Bone marrow (tissue), 2 donors: ENCODE measurements around the gene MT1M.
A peak's percentile ranks its signal among the peaks of the same experiment; 100 is the strongest.
"Not testable (repeated sequence)": the region's sequence is repeated elsewhere in the genome, so short reads cannot be mapped to it uniquely, and the experiment has no call there.

Experiments
- DNase-seq, 2 donors: peaks; one replicate each; lab custom pipeline; 2025; lab: John Stamatoyannopoulos, UW

MT1M gene

DNA sequence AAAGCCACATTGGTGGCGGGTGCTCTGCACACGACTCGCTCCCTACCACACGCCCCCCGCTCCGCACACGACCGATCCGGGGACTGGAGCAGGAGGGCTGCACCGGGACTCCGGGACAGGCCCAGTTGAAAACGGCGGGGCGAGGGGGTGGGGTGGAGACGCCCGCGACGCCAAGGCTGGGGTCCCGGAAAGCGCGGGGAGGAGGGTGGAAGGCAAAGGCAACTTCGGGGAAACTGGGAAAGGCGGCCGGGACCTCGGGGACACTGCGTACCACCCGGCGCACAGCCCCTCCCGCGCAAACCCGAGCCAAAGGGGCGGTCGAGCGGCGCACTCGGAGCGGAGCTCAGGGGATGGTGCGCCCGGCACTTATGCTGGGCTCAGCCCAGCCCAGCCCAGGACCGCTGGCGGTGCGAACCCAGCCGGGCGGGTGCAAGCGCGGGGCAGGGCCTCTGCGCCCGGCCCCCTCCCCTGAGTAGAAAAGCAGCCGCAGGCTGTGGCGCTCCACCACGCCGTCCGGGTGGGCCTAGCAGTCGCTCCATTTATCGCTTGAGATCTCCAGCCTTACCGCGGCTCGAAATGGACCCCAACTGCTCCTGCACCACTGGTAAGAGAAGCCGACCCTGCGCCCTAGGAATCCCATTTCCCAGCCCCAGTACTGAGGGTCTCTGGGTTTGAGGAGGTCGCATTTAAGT is at the start of gene MT1M:
MT1M (plus strand) TSS at position 504 of the 692 bp plus-strand sequence; CDS start at position 577, 73 bp downstream.
- DNase-seq = no peak

DNA sequence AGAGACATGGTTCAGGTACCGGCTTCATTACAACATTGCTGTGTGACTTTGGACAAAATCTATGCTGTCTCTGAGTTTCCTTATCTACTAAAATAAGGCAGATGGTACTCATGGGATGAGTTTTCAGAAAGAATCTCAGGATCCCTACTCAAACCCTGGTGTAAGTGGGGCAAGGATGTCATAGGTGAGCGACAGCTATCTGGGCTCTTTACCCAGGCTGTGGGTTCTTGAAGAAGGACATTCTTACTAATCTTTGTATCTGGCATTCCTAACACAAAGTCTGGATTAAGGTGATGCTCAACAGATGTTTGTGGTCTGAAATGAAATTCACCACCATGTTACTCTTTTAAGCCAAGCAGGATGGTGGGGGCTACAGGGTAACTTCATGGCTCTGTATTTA is 49.5 kb upstream of the MT1M start:
- not testable (repeated sequence) for DNase-seq

DNA sequence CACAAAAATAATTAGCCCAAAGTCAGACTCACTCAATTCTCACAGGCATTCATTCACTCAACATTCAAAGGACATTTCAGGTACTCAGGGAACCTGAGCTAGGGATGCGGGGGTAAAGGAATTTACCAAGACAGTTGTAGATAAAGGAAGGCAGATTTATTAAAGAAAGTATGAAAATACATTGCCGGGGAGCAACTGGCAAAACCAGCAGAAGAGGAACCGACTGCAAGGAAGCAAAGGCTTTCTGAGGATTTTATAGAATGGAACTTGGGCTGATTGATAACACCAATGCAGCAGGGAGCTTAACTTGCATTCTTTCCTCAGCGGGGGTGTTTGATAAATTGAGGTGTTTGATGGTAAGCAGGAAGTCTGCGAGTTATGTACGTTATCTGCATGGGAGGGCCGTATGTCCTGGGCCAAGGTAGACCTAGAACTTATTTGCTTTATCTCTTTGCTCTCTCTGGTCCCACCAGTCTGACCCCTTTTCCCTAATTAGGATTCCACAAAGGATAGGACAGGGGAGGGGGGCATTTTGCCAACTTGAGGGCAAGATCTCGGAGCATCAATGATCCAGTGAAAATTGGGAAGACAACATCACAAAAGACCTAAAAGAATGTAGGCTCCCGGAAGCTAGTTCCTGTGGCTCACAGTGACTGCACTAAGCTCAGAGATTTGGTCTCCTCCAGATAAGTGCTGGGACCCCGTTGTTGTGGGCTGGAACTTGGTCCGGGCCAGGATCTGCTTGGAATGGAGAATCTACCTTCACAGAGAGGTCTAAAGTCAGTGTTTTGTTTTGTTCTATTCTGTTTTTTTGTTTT is 48.9 kb upstream of the MT1M start:
- no peak for DNase-seq

DNA sequence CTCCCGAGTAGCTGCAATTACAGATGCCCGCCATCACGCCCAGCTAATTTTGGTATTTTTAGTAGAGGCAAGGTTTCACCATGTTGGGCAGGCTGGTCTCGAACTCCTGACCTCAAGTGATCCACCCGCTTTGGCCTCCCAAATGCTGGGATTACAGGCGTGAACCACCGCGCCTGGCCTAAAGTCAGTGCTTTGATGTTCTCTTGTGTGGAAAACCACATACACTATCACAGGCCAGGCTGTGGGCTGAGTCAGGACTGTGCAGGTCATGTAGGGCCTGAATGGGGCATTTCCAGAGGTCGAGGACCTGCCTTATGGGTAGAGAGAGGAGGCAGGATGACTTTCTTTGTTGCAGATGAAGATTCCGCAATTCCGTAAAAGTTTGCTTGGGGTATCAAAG is 48.2 kb upstream of the MT1M start:
- no peak for DNase-seq

DNA sequence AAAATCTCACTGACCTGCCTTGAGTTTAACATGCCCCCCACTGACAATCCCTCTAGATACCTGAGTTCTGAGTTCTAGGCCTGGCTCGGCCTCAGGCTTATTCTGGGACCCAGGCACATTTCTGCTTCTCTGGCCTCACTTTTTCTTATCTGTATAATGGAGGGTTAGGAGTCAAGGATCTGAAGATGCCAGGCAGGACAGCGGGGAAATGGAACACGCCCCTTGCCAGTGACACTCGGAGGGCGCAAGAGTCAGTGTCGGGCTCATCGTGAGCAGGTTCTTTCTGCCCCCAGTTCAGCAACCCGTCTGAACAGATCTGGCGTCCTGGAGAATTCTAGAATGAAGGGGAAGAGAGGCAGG is 43.7 kb upstream of the MT1M start:
- DNase-seq = no peak

DNA sequence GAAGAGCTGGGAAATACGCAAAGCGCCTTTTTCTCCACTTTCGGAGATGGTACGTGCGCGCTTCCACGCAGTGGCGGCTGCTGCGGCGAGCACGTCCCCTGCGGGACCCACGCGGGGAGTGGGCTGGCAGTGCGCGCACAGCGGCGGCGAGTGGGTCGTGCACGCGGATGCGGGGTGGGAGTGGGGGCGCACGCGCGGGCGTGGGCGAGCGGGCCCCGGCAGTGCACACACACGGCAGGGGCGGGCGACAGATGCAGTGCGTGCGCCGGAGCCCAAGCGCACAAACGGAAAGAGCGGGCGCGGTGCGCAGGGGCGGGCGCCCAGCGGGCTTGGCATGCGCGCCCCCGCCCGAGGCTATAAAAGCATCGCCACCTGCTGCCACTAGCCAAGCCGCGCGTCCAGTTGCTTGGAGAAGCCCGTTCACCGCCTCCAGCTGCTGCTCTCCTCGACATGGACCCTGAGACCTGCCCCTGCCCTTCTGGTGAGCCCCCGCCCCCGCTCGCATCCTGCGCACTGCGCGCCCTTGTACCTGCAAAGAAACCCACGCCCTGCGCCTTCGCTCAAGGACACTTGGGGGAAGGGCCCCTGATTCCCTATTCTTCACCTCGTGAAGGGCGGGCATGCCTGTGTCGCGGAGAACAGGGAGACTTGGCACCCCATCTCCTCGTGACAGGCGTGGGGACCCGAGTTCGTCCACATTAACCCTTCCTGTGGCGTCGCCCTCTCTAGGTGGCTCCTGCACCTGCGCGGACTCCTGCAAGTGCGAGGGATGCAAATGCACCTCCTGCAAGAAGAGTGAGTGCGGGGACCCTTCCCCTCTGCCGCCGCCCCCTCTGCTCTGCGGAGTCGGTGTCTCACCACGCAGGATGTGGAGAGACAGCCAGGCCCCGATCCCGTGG is 43.1 kb upstream of the MT1M start, which contains the start of gene MT3:
MT3 (plus strand) TSS at position 388 of the 899 bp plus-strand sequence; CDS start at position 451, 63 bp downstream.
- DNase-seq = no peak

DNA sequence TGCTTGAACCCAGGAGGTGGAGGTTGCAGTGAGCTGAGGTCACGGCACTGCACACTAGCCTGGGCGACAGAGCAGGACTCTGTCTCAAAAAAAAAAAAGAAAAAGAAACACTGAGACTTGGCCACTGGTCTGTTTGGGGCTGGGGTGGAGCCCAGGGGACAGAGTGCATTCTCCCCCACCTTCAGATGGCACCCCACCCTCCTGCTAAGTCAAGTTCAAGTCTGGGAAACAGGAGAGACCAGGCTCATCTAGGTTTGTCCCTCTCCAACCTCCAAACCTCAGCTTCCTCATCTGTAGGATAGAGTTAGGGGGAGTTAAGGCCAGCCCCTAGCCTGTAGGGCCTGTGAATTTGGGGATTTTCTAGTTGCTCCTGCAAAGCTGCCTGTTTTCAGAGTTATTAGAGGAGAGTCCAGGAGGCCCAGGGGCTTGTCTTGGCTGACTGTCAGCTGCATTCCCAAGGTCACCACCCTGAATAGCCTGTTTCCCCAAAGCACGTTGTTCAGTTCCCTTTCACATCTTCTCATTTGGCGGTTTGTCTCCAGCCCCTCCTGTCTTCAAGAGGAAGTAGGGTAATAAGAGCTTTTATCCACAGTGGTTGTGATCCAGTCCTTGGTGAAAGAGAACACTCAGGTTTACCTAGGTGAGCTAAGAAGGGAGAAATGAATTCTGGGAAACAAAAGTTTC is 40.9 kb upstream of the MT1M start:
- no peak for DNase-seq

DNA sequence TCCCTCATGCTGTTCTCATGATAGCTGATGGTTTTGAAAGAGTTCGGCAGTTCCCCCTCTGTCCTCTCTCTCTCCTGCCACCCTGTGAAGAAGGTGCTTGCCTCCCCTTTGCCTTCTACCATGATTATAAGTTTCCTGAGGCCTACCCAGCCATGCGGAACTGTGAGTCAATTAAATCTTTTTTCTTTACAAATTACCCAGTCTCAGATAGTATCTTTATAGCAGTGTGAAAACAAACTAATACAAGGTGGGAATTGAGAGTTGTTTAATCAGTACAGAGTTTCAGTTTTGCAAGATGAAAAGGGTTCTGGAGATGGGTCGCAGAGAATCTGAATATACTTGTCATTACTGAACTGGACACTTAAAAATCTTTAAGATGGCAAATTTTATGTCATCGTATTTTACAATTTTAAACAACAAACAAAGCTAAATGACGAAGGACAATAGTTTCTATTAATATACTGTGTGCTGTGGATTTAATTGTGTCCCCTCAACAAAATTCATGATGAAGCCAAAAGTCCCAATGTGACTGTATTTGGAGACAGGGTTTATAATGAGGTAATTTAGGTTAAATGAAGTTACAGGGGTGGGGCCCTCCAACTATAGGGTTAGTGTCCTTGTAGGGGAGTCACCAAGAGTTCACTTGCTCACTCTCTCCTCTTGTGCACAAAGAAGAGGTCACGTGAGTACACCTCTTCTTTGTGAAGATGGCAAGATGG is 38.7 kb upstream of the MT1M start:
- DNase-seq = no peak

DNA sequence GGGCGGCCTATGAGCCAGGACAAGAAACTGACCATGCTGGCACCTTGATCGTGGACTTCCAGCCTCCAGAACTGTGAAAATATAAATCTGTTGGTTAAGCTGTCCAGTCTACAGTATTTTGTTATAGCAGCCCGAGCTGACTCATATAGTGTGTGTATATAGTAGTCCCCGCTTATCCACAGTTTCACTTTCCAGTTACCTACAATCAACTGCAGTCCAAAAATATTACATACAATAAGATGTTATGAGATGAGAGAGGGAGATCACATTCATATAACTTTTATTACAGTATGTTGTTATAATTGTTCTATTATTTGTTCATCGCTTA is 38.2 kb upstream of the MT1M start:
- DNase-seq = no peak

DNA sequence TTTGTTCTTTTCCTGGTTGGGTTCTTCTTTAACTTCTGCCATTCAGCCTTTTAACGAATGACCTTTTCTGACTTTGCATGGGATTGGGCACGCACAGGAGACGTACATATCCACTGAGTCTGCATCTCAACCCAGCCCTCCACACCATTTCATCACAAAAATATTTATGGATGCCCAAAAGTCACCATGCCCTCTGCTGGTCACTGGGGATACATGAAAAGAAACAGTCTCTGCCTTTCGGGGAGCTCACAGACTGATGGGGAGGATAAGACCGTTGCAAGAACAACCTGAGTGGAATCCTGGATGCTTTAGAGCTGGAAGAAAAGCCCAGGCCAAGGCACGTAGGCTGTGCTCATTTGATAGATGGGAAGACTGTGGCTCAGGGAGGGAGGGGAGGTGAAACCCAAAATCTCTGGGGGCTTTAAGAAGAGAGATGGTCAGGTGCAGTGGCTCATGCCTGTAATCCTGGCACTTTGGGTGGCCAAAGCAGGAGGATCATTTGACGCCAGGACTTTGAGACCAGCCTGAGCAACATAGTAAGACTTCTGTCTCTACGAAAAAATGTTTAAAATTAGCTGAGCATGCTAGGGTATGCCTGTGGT is 32.0 kb upstream of the MT1M start:
- peak in 1 of 2 donors; percentile 24 for DNase-seq

DNA sequence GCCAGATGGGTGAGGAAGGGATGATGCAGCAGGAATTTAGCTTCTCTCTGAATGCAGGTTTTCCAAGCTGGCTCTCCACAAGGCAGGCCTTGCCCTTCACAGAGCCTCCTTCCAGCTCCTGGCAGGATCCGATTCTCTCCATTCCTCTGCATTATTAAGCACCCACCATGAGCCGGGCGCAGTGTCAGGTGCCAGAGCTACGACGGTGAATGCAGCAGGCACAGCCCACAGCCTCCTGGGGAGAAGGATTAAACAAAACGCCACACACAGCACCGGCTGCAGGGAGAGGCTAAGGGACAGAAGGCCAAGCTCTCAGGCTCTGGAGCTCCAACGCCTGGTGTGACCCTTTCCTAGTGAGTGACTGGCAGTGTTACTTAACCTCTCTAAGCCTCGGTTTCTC is 31.1 kb upstream of the MT1M start:
- DNase-seq = no peak

DNA sequence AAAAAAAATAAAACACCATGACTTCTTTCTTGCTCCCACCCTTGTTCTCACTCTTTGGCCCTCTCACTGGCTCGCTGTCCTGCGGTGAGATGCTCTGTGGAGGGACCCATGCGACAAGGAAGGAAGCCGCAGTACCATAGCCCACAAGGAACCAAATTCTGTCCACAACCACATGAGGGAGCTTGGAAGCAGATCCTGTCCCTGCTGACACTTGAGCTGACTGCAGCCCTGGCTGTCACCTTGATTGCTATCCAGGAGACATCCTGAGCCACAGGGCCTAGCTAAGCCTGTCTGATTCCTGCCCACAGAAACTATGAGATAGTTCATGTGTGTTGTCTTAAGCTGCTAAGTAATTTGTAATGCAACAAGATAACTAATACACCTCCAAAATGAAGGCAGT is 28.9 kb upstream of the MT1M start:
- DNase-seq = no peak

DNA sequence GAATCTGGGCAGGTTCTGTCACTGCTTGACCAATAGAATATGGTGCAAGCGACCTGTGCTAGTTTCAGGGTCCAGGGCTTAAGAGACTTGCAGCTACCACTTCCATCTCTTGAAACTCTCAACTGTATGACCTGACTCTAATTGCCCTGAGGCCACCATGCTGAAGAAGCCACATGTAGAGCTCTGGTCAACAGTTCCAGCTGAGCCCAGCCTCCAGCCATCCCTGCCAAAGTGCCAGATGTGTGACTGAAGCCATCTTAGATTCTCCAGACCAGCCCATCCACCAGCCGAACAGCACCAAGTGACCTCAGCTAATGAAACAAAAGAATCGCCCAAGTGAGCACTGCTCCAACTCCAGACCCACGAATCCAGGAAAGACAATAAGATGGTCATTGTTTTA is 27.5 kb upstream of the MT1M start:
- no peak for DNase-seq

DNA sequence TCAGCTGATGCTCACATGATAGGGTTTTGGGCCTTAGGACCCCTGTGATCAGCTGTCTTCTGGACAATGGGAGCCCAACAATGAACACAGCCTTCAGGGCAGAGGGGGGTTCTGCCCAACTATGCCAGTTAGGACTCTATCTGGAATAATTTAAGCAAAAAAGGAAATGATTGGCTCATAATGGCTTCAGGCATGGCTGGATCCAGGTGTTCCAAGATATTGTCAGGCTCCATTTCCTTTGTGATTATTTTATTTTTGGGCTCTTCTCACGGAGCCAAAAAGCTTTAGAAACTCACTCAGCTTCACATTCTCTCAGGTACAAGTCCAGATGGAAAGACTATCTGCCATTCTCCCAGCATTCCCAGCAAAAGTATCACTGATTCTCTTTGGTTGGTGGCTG is 27.0 kb upstream of the MT1M start:
- DNase-seq = no peak

DNA sequence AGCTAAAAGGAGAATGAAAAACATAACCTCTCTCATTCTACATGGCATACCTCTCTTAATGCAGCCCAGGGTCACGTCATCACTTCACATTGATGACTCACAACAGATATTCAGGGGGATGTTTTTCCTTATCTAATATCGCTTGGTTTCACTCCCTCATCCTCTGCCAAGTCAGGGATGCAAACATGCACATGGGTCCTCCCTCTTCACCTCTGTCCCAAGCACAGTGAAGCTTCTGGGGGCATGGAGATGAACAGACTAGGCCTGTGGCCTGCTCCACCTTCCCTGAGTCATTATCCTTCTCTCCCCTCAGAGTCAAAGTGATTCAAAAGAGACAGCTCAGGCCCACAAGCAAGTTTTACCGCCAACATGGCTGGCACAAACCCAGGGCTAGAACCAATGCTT is 26.4 kb upstream of the MT1M start:
- DNase-seq = no peak

DNA sequence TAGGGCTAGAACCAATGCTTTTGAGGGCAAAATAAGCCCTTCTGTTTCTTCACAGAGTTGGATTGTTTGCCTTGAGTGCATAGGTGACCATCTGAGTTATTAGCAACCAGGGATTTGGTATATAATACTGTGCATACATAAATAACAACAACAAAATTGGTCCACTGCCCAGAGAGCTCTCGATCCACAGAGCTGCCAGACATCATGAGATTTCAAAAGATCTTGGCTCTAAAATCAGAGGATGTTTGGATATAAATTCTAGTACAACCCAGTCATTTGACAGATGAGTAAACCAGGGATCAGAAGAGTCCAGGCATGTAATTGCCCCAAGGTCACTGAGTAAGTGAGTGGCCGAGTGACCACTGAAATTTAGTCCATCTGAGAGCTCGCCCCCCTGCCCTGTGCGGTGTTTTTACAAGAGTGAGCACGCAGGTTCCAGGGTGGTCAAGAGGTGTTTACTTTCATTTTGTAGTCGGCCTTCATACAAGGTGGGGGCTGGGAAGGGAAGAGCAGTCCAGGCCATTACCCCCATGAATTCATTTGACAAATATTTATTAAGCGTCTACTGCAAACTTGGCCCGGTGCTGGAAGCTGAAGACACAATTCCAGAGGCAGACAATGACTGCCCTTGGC is 25.9 kb upstream of the MT1M start:
- DNase-seq = no peak

DNA sequence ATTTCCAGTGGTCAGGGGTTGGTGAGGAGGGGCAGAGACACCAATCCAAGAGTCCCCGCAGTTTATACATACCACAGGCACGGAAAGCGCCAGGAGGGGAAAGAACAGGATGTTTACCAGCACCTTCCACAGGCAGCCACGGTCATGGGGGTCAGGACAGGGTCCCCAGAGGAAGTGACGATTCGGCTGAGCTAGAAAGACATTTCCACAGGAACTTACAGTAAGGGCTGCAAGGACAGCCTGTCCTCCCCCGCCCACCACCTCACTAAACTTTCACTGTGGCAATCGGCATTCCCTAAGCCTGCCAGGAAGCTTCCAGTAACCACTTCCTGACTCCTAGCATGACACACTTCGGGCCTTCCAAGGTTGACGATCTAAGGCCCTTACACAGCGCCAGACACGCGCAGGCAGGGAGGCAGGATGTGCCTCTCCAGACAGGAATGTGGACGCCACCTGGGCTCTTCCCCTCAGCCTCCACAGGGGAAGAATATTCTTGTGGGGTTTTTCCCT is 25.3 kb upstream of the MT1M start:
- DNase-seq = no peak

DNA sequence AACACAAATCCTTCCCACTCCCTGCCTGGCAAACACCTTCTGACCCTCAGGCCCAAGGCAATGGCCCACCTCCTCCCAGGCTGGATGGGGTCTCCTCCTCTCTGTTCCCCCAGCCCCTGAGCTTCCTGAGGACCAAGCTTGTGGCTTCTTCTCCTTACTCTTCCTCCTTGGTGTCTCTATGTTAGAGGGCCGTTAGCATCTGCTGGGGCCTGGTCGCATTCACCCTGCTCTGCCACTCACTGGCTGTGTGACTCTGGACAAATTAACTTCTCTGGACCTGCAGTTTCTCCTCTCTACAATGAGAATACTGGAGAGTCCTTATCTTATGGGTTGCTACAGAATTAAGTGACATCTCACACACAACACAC is 24.8 kb upstream of the MT1M start:
- DNase-seq = no peak

DNA sequence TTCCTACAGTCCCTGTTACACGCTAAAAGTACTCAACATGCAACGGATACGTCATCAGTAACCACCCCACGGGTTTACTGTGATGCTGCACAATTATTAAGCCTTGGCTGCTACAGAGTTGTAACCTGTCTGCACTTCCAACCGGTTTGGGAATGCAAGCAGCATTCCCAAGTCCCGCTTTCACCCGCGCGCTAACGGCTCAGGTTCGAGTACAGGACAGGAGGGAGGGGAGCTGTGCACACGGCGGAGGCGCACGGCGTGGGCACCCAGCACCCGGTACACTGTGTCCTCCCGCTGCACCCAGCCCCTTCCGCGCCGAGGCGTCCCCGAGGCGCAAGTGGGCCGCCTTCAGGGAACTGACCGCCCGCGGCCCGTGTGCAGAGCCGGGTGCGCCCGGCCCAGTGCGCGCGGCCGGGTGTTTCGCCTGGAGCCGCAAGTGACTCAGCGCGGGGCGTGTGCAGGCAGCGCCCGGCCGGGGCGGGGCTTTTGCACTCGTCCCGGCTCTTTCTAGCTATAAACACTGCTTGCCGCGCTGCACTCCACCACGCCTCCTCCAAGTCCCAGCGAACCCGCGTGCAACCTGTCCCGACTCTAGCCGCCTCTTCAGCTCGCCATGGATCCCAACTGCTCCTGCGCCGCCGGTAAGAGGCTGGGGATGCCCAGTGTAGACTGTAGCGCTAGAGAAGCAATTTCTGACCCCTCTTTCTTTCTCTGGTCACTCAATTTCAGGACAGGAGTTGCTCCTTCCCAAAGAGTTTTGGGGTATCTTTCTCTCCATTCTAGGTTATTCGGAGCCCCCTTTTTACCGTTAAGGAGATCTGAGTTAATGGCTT is 24.2 kb upstream of the MT1M start, which contains the start of gene MT2A:
MT2A (plus strand) TSS at position 542 of the 833 bp plus-strand sequence; CDS start at position 614, 72 bp downstream.
- peak; percentile 44 to 91 for DNase-seq
